HepG2 (cell line): ENCODE results near the gene PPP4R4. TPM values are rescaled to one million over a fixed set of nuclear protein-coding genes. Genes with fewer than 3 reads are reported as not detected.

Experiments used
- ATAC-seq: fragments of 200-7000 bp; cut with Tn5 transposase; 3 replicates; pipeline ENCODE4 v1.9.1; 2020; ENCODE audit warnings: mild to moderate bottlenecking, moderate library complexity
- BruUV-seq: library from RNA; stranded (reverse); fragments of 400-500 nt; replicated peaks from 2 replicates; lab custom pipeline; 2021; lab: Mats Ljungman, UMichigan
- CTCF ChIA-PET: fragments of 300-600 bp; formaldehyde crosslinking; extraction: SDS; loops from one replicate; lab custom pipeline; 2021; ENCODE audit warnings: low total read pairs, inconsistent platforms, low intra/inter-chr PET ratio; lab: Yijun Ruan, JAX
- POLR2A ChIA-PET: fragments of 350-600 bp; sonication (Branson Sonifier 250); formaldehyde crosslinking; loops from one replicate; lab custom pipeline; 2020; ENCODE audit warnings: antibody characterized with exemption, inconsistent platforms; lab: Yijun Ruan, JAX
- DNase-seq: peaks from one replicate; pipeline ENCODE4 v3.0.0-alpha.2; 2015; ENCODE audit warnings: low spot score
- FAIRE-seq: peaks from 3 replicates; lab custom pipeline; 2011; peaks lifted over from hg19 to GRCh38; lab: Jason Lieb, UNC
- H2AFZ ChIP-seq: one replicate; pipeline ENCODE4 v1.6.1; 2011; ENCODE audit warnings: low read length, inconsistent platforms
- H3K27ac ChIP-seq: fragments of 300-600 bp; 3 replicates; pipeline ENCODE4 v1.8.0; 2011; ENCODE audit warnings: mixed run types, mild to moderate bottlenecking, mixed read lengths, low read length, inconsistent platforms; ENCODE audit not compliant: insufficient read depth; ENCODE audit errors: extremely low read length
- H3K27me3 ChIP-seq, 2 experiments: fragments of 200-600 bp in 1 of 2; 2 replicates in 1 of 2; 3 replicates in 1 of 2; pipeline versions ENCODE4 v1.6.0 to v1.8.0; 2011; ENCODE audit warnings: low read length in 2 of 2, mild to moderate bottlenecking in 2 of 2, moderate library complexity in 2 of 2, inconsistent platforms in 1 of 2; ENCODE audit not compliant: insufficient read depth in 2 of 2, control insufficient read depth in 1 of 2
- H3K36me3 ChIP-seq, 2 experiments: fragments of 200-600 bp in 1 of 2; replicated peaks in 1 of 2; 2 replicates in 1 of 2; 3 replicates in 1 of 2; pipeline versions ENCODE4 v1.5.1 to v1.8.0; 2011; ENCODE audit warnings: low read length in 2 of 2, inconsistent platforms in 1 of 2; ENCODE audit not compliant: insufficient read depth in 2 of 2, control insufficient read depth in 1 of 2
- H3K4me1 ChIP-seq: 2 replicates; pipeline ENCODE4 v1.5.1; 2012; ENCODE audit warnings: low read length, inconsistent platforms; ENCODE audit not compliant: insufficient read depth
- H3K4me2 ChIP-seq: 2 replicates; pipeline ENCODE4 v1.6.0; 2011; ENCODE audit warnings: low read depth, low read length, inconsistent platforms
- H3K4me3 ChIP-seq, 3 experiments: fragments of 200-600 bp in 1 of 3; sonication (generic), shearing (Covaris generic) in 1 of 3; replicated peaks in 1 of 3; 2 replicates each; pipeline ENCODE4 v1.5.1; 2011 to 2016; ENCODE audit warnings: low read length in 3 of 3, inconsistent platforms in 2 of 3, low read depth in 2 of 3, mild to moderate bottlenecking in 2 of 3, control low read depth in 1 of 3, mixed read lengths in 1 of 3; ENCODE audit not compliant: insufficient read depth in 1 of 3
- H3K79me2 ChIP-seq: one replicate; pipeline ENCODE4 v1.6.1; 2011; ENCODE audit warnings: low read length, inconsistent platforms; ENCODE audit not compliant: insufficient read depth
- H3K9ac ChIP-seq: 2 replicates; pipeline ENCODE4 v1.6.0; 2011; ENCODE audit warnings: mild to moderate bottlenecking, low read depth, low read length, inconsistent platforms; ENCODE audit not compliant: insufficient read depth
- H3K9me3 ChIP-seq: 2 replicates; pipeline ENCODE4 v1.5.1; 2012; ENCODE audit warnings: mild to moderate bottlenecking, low read length
- H4K20me1 ChIP-seq: 2 replicates; pipeline ENCODE4 v1.6.0; 2011; ENCODE audit warnings: inconsistent platforms, mild to moderate bottlenecking, low read length, moderate library complexity; ENCODE audit not compliant: insufficient read depth
- ARID3A ChIP-seq: IDR thresholded peaks from 2 replicates; pipeline ENCODE4 v1.6.1; 2012; ENCODE audit warnings: low read depth, low read length, improper control_type of control experiment
- HNRNPH1 ChIP-seq: fragments of 200-400 bp; formaldehyde crosslinking; optimal IDR thresholded peaks from 2 replicates; pipeline ENCODE3; 2017; ENCODE audit warnings: mild to moderate bottlenecking, low read depth, low read length
- MAFF ChIP-seq: IDR thresholded peaks from 2 replicates; pipeline ENCODE4 v1.6.1; 2011; ENCODE audit warnings: low read depth, low read length, improper control_type of control experiment
- MAFK ChIP-seq, 2 experiments: IDR thresholded peaks in 1 of 2; conservative IDR thresholded peaks in 1 of 2; 2 replicates each; pipeline ENCODE4 v1.6.1; 2011; ENCODE audit warnings: improper control_type of control experiment in 2 of 2, low read length in 2 of 2
- NCOA5 ChIP-seq: sonication (generic); formaldehyde crosslinking; IDR thresholded peaks from 2 replicates; pipeline ENCODE4 v1.4.0; 2020; ENCODE audit warnings: missing genetic modification reagents
- NCOR1 ChIP-seq: fragments of 200-600 bp; sonication (generic); IDR thresholded peaks from 2 replicates; pipeline ENCODE4 v1.7.0; 2017; ENCODE audit warnings: antibody characterized with exemption, low read length, borderline replicate concordance
- RAD51 ChIP-seq: fragments of 450-650 bp; IDR thresholded peaks from 2 replicates; pipeline ENCODE4 v1.6.1; 2016; ENCODE audit warnings: borderline replicate concordance
- RFX1 ChIP-seq: fragments of 450-650 bp; IDR thresholded peaks from 2 replicates; pipeline ENCODE4 v1.6.1; 2017
- SIN3A ChIP-seq: IDR thresholded peaks from 2 replicates; pipeline ENCODE4 v1.6.1; 2011; ENCODE audit warnings: low read depth, mild to moderate bottlenecking, control low read depth, low read length, borderline replicate concordance
- STAT5B ChIP-seq: sonication (generic); formaldehyde crosslinking; IDR thresholded peaks from 2 replicates; pipeline ENCODE4 v1.4.0; 2020; ENCODE audit warnings: missing genetic modification reagents
- YEATS2 ChIP-seq: sonication (generic); formaldehyde crosslinking; IDR thresholded peaks from 2 replicates; pipeline ENCODE4 v1.4.0; 2020; ENCODE audit warnings: missing genetic modification reagents, borderline replicate concordance
- ZNF451 ChIP-seq: sonication (generic); formaldehyde crosslinking; IDR thresholded peaks from 2 replicates; pipeline ENCODE4 v1.5.0; 2020; ENCODE audit warnings: mild to moderate bottlenecking, missing genetic modification reagents
- ZNF589 ChIP-seq: sonication (generic); formaldehyde crosslinking; conservative IDR thresholded peaks from 2 replicates; pipeline ENCODE4 v1.8.0; 2022; ENCODE audit warnings: mild to moderate bottlenecking, moderate library complexity, missing genetic modification reagents
- ZUFSP ChIP-seq: sonication (generic); formaldehyde crosslinking; IDR thresholded peaks from 2 replicates; pipeline ENCODE4 v1.9.0; 2021; ENCODE audit warnings: missing genetic modification reagents, mild to moderate bottlenecking, borderline replicate concordance
- WGBS: methylation state at CpG from one replicate; pipeline ENCODE4 v1.1.6; 2017; ENCODE audit warnings: low lambda C conversion rate; 5-methylcytosine and 5-hydroxymethylcytosine counted together
- in situ Hi-C: cut with HindIII; loops from 2 replicates; pipeline ENCODE4 v1.10.0; 2017; ENCODE audit warnings: low pct_unique_long_range_greater_than_20kb; ENCODE audit not compliant: extremely low pct_ligation_motif_present
- intact Hi-C: fragments of 100-400 bp; cut with micrococcal nuclease; formaldehyde crosslinking; loops from one replicate; pipeline ENCODE4 v1.10.0; 2022; ENCODE audit not compliant: unreplicated experiment
- polyA plus RNA-seq, 8 experiments: library from polyadenylated mRNA; depleted of rRNA in 3 of 8; stranded (reverse) in 7 of 8; unstranded in 1 of 8; fragments of >200 nt; fragmentation: Illumina TruSeq in 4 of 8; extraction: Trizol in 4 of 8; gene quantifications; 2 replicates each; pipeline versions ENCODE4 v1.2.1 to v1.2.3, GENCODE V29; 2011 to 2016; ENCODE audit warnings: low read depth in 4 of 8, missing spikeins in 1 of 8, mixed read lengths in 1 of 8; ENCODE audit not compliant: insufficient read depth in 1 of 8
- total RNA-seq, 5 experiments: library from RNA; depleted of rRNA; stranded (reverse); fragments of >200 nt; fragmentation: Illumina TruSeq; extraction: Trizol; gene quantifications; 2 replicates each; pipeline ENCODE4 v1.2.3, GENCODE V29; 2016; ENCODE audit warnings: low read depth in 1 of 5

PPP4R4 gene
- total and polyA plus RNA-seq, 2 of the 13 experiments (the other 11 are each of a cell fraction or from before 2014, with no cell fraction given) = 9.5 to 19.8 TPM

GRCh38 chr14:94237046-94237445 is 62.9 kb downstream of the PPP4R4 start:
- ChIA-PET POLR2A (no interaction called here), CTCF (no interaction called here)
- no peak overlapping the region for H3K9ac ChIP-seq
- H3K4me2 ChIP-seq = no peak overlapping the region
- no TSS peak for BruUV-seq
- H3K27me3 ChIP-seq = no peaks in the 10 kb centered on the region
- no peak overlapping the region for H2AFZ ChIP-seq
- no peak overlapping the region for H3K27ac ChIP-seq
- intact Hi-C loops = no loop called here
- no peaks in the 10 kb centered on the region for H3K79me2 ChIP-seq
- H3K4me3 ChIP-seq = no peak overlapping the region
- no peaks in the 10 kb centered on the region for H3K4me1 ChIP-seq
- no peaks in the 10 kb centered on the region for H4K20me1 ChIP-seq
- no peaks in the 10 kb centered on the region for H3K9me3 ChIP-seq
- FAIRE-seq = no peak
- ATAC-seq = no peak
- peaks cover 1 to 7% of the 10 kb centered on the region in 2 experiments; a peak in 1 of 5 replicates for H3K36me3 ChIP-seq
- DNase-seq = no peak
- TF ChIP-seq YEATS2 (CRISPR knock-in tag) (no peak), MAFK (conservative IDR thresholded peaks at IDR 0.05 in 1 of 2, IDR thresholded peaks at IDR 0.05 in 1 of 2; ENCODE audit: low read length in 2 of 2) (peak; percentile 8 to 72; a peak in 2 of 4 replicates), MAFF (peak; percentile 23; the same call in 1 of the 2 replicates), RAD51 (no peak)
- TF ChIP-seq, all 625 proteins: peak for 2
- in situ Hi-C loops = no loop called here

- DNase-seq (no peak), FAIRE-seq (no peak), ATAC-seq (no peak)
- Histone ChIP-seq H3K9me3 (no peaks in the 10 kb centered on the region), H3K4me3 (no peak overlapping the region), H3K27me3 (no peaks in the 10 kb centered on the region), H3K27ac (no peak overlapping the region), H3K4me1 (no peaks in the 10 kb centered on the region), H3K9ac (no peak overlapping the region), H3K36me3 (peaks cover 1 to 11% of the 10 kb centered on the region in 2 experiments; a peak in 1 of 5 replicates), H4K20me1 (no peaks in the 10 kb centered on the region), H3K79me2 (no peaks in the 10 kb centered on the region), H3K4me2 (no peak overlapping the region), H2AFZ (no peak overlapping the region)
- WGBS = 100% methylated on average over 1 of the region's 4 CpGs
- intact Hi-C loops = no loop called here
- ChIA-PET POLR2A (no interaction called here), CTCF (no interaction called here)
- in situ Hi-C loops = no loop called here
- no TSS peak for BruUV-seq
- TF ChIP-seq NCOR1 = no peak
- TF ChIP-seq STAT5B (CRISPR knock-in tag) = no peak
- TF ChIP-seq ZUFSP = no peak
- no peak for TF ChIP-seq SIN3A
- no peak for TF ChIP-seq ZNF589 (CRISPR knock-in tag)
- no peak for TF ChIP-seq ARID3A
- TF ChIP-seq RFX1 = no peak
- no peak for TF ChIP-seq HNRNPH1
- TF ChIP-seq NCOA5 (CRISPR knock-in tag) = no peak
- TF ChIP-seq ZNF451 (CRISPR knock-in tag) = no peak
These were observed 63.9 kb downstream of the PPP4R4 start for GRCh38 chr14:94237983-94238382.
